Ecto neural progenitor cell (in vitro differentiated cells): ENCODE measurements around the gene TRIM63.

ENCODE experiments used
- DNase-seq: peaks from one replicate; pipeline ENCODE4 v3.0.0-alpha.2; 2018; ENCODE audit warnings: low spot score

TRIM63 gene

DNA sequence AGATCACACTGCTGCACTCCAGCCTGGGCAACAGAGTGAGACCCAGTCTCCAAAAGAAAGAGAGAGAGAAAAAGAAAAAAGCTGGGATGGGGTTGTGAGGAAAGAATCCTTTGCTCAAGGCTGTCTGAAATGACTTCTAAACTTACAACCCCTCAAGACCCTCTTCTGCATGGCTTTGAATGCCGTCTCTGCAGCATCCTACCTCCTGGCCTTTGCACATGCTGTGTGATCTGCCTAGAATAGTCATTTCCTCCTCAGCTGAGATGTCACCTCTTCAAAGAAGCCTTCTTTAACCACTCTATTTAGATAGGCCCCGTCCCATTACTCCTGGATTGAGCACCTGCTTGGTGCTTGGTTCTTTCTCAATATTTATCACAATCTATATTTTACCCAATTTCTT lies 17.4 kb upstream of the TRIM63 start:
- no peak for DNase-seq

DNA sequence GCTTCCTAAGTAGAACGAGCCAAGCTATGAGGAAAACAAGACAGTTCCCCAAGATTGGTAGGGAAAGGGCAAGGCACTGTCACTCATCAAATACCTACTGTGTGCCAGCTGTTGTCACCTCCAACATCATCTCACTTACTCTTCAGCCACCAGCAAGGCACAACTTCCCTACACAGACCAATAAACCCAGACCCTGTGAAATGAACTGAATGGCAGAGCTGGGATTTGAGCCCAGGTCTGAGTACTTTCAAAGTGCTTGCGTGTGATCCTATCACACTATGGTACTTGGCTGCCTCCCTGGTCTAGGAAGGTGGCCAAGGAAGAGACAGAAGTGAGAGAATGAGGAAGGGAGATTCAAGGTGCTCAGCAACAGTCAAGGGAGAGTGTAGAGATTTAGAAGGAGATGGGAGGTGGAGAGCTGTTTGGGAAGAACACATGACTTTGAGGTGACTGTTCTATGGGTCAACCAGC lies 16.7 kb upstream of the TRIM63 start:
- DNase-seq = no peak

GRCh38 chr1:26083208-26083607 lies 15.8 kb upstream of the TRIM63 start:
- DNase-seq = no peak

DNA sequence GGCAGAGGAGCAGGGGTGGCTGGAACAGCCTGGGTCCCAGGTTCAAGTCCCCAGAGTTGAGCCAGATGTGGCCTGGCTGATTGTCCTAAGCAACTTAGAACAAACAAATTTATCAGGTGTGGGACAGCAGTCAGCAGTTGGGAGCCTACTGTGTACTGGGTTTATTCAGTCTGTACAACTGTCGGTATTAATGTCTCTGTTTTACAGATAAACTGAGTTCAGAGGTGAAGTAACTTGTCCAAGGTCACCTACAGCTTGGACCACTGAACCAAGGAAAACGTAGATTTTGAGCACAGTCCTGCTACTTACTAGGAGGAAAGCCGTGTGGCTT lies 14.6 kb upstream of the TRIM63 start:
- no peak for DNase-seq

DNA sequence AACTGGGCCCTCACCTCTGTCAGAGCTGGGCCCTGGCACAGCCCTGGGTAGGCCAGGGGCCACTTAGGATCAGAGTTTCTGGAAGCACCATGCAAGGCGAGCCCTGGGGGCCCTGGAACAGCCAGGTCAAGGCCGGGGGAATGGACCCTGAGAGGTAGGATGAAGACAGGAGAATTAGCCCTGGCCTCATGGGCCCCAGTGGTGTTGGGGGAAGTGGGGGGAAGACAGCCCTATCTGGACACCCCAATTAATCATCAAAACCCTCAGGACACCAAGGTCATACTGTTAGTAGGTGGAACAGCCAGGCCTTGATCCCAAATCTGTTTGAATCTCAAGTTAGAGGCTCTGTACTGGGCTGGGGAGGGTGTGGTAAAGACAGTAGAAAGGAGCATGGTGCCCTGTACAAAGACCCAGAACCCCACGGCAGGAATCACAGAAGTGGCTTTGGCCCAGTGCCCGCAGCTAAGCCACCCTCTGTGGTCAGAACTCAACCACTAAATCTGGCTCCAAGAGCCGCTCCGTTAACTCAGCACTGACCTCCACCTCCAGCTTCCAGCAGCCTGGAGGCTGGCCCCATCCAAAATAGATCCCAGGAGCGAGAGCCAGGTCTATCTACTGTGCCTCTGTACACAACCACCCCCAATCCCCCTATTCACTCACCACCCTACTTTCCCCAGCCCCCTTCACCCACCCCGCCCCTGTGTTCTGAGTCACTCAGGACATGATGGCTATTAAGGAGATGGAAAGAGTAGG lies 14.0 kb upstream of the TRIM63 start:
- no peak for DNase-seq

GRCh38 chr1:26079960-26080814 lies 12.8 kb upstream of the TRIM63 start:
- DNase-seq = no peak

- DNase-seq = no peak
Observed at GRCh38 chr1:26079178-26079563, 11.7 kb upstream of the TRIM63 start.

- DNase-seq = no peak
Observed at GRCh38 chr1:26078286-26079177, 11.1 kb upstream of the TRIM63 start.

DNA sequence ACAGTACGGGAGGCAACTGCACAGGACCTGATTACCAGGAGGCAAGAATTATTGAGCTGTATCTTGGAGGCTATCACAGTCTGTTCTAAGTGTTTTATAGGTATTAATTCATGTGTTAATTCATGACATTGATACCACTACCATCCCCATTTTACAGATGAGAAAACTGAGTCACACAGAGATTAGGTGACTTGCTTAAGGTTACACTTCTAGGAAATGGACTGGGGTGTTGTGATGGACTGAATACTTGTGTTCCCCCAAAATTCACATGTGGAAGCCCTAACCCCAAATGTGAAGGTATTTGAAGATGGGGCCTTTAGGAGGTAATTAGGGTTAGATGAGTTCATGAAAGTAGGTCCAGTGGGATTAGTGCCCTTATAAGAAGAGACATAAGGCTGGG lies 10.1 kb upstream of the TRIM63 start:
- DNase-seq = no peak

- DNase-seq = no peak
Observed at GRCh38 chr1:26075421-26076144, 8.2 kb upstream of the TRIM63 start.

GRCh38 chr1:26072305-26072704 lies 4.9 kb upstream of the TRIM63 start:
- no peak for DNase-seq

GRCh38 chr1:26070963-26071342 lies 3.5 kb upstream of the TRIM63 start:
- DNase-seq = no peak

GRCh38 chr1:26070296-26070962 lies 3.0 kb upstream of the TRIM63 start:
- no peak for DNase-seq

DNA sequence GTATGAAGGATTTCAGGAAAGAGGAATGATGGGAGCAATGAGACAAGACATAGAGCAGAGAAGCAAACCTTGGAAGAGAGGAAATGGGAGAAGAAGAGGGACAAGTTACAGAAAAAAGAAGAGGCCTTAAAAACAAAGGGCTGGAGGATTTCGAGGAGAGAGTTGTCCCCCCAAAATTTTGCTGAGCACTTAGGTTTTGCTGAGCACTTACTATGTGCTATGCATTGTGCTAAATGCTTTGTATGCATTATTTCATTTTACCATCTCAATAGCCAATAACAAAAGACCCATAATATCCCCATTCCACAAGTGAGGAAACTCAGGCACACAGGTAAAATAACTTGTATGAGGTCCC lies 2.5 kb upstream of the TRIM63 start:
- no peak for DNase-seq

DNA sequence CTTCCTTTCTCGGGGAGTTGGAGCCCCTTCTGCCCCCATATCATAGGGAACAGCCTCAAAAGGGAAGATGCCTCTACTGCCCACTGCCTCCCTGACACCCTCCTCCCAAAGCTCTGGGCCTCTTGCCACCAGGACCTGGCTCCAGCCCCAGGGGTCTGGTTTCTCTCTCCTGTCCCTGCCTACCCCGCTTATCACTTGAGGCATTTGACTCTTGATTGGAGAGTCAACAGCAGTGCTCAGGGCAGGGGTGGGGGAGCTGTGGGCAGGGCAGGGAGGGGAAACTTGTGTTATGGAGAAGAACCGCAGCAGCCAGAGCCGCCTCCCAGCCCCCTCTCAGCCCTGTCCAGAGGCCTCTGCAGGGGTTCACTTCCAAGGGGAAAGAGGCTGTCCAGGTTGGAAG lies 573 bp downstream of the TRIM63 start:
- no peak for DNase-seq

DNA sequence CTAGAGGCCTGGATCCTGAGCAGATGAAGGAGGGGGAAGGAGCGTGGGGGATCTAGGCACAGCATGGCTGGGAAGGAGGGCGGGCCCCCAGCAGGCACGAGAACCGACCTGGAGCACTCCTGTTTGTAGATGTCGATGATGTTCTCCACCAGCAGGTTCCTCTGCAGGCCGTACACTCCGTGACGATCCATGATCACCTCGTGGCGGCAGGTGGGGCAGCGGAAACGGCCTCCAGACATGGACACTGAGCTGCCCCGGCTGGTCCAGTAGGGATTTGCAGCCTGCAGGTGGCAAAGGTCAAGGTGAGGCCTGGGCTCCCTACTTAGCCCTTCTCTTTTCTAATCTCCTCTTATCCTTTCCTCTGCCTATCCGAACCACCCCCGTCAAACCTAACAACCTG lies 1.3 kb downstream of the TRIM63 start:
- no peak for DNase-seq

GRCh38 chr1:26064553-26064952 lies 2.9 kb downstream of the TRIM63 start:
- no peak for DNase-seq

- DNase-seq = no peak
Observed at GRCh38 chr1:26060832-26061574, 6.4 kb downstream of the TRIM63 start.

- no peak for DNase-seq
Observed at GRCh38 chr1:26059906-26060305, 7.5 kb downstream of the TRIM63 start.

- DNase-seq = no peak
Observed at GRCh38 chr1:26058052-26058595, 9.3 kb downstream of the TRIM63 start.
